Fibroblast of skin of abdomen (primary cell): ENCODE results near the gene AAK1.
"Not testable (repeated sequence)": the region's sequence is repeated elsewhere in the genome, so short reads cannot be mapped to it uniquely, and the experiment has no call there.

Experiments
- DNase-seq: peaks from one replicate; pipeline ENCODE4 v3.0.0-alpha.2; 2013

The AAK1 gene

DNA sequence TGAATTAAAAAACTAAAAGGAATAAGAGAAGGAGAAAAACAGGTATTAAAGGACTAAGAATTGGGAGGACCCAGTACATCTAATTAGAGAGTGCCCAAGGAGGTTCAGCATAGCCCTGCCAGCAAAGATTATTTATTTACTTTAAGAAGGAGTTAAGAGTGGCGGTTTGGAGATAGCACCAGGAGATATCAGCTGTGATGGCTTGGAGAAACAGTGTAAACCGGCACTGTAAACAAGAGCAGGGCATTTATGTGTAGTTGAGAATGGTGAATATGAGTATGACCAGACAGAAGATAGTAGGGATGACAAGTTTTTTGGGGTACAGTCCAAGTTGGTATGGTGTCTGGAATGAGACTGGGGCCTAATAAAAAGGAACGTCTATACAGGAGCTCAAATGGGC, 199.9 kb downstream of the AAK1 start:
- not testable (repeated sequence) for DNase-seq

DNA sequence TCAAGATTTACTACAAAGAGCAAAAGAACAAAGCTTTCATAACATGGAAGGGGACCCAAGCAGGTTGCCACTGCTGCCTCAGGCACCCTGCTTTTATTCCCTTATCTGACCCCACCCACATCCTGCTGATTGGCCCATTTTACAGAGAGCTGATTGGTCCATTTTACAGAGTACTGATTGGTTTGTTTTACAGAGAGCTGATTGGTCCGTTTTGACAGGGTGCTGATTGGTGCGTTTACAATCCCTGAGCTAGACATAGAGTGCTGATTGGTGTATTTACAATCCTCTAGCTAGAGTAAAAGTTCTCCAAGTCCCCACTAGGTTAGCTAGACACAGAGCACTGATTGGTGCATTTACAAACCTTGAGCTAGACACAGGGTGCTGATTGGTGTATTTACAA, 204.0 kb downstream of the AAK1 start:
- not testable (repeated sequence) for DNase-seq

DNA sequence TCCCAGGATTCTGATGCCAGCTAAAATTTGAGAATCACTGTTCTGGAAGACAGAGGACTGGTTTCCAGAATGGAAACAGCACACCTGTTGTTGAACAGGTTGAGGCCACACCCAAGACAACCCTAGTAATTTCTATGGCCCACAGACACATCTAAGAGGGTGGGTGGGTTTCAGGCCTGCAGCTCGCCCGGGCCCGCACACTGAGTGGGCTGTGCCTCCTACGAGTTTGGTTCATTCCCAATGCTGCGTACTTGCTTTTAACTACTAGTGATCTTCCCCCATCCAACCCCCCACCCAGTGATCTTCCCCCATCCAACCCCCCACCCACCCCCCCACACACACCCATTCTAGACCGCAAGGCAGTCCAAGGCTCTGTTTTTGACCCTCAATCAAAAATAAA, 205.0 kb downstream of the AAK1 start:
- no peak for DNase-seq

DNA sequence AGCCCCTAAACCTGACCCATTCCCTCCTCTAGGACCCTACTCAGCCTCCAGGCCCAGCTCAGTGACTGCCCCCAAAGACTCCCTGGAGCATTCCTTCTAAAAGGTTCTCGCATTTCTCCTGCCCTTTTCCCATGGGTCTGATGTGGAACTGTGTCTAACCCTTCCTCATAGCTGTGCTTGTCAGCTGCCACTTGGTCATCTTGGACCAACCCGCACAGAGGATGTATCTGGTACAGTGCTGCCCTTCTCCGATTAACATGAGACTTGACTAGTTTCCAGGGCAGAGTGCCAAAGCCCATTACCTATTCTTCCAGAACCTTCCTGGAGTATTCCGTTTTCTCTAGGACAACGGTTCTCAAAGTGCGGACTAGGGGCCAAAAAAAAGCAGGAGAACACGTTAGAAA, 205.8 kb downstream of the AAK1 start:
- DNase-seq = no peak

DNA sequence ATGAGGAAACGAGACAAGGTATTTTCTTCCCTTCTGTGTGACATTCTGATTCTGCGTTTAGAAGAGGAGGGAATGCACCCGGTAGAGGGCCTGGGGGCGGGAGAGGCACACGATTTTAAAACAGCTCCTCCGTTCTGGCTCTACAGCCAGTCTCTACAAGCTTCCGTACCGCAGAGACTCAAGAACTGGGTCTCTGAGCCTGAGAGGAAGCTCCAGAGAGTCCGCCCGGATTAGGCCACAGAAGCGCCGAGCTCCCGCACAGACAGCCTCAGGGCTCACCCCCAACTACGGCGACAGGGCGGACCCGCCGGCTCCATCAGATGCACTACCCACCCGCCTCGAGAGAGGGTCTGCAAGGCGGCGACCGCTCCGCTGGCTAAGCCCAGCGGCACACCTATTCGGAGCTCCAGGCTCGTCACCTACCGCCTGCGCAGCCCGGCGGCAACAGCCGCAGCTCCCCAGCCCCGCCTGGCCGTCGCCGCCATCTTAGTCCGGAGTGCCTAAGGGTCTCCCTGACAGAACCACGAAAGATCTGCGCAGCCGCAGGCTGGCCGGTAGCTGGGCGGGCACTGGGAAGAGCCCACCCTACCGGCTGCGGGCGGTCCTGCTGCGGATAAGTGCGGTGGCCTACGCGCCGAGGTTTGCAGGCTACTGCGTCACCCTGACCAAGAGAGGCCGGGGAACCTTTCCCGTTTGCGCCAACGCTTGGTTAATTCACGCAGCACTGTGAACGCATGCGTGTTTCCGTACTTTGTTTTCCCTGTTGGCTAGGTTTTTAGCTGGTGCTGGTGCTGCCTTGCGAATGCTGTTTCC, 206.4 kb downstream of the AAK1 start, which contains the start of gene NFU1:
Gene NFU1, minus strand, starts transcription at position 498 of the 813 bp plus-strand sequence. Its CDS starts 13 bp downstream, at position 485.
- DNase-seq = peak; percentile 96

DNA sequence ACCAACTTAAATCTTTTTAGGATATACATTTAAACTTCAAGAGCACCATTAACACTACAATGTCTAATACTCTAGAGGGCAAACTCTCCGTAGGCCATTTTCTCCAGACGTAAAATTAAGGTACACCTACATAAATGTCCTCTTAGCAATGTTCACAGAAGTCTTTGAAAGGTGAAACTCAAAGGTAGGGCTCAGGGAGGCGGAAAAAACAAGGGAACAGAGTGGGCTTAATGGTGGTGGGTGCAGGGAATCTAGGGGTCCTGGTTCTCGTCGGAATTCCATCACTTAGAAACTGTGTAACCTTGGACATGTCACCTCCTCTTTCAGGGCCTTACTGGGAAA, 207.0 kb downstream of the AAK1 start:
- no peak for DNase-seq

DNA sequence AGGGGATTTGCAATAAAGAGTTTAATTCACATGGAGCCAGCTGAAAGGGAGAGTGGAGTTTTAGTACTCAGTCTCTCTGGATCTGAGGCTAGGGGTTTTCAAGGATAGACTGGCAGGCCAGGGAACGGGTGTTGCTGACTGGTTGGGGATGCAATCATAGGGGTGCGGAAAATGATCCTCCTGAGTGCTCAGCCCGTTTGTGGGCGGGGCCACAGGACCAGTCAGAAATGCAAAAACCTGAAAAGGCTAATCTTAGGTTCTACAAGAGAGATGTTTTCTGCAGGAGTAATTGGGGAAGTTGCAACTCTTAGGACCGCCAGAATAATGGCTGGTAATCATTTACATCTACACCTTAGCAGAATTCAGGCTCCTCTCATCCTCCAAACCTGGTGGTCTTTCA, 208.8 kb downstream of the AAK1 start:
- no peak for DNase-seq

DNA sequence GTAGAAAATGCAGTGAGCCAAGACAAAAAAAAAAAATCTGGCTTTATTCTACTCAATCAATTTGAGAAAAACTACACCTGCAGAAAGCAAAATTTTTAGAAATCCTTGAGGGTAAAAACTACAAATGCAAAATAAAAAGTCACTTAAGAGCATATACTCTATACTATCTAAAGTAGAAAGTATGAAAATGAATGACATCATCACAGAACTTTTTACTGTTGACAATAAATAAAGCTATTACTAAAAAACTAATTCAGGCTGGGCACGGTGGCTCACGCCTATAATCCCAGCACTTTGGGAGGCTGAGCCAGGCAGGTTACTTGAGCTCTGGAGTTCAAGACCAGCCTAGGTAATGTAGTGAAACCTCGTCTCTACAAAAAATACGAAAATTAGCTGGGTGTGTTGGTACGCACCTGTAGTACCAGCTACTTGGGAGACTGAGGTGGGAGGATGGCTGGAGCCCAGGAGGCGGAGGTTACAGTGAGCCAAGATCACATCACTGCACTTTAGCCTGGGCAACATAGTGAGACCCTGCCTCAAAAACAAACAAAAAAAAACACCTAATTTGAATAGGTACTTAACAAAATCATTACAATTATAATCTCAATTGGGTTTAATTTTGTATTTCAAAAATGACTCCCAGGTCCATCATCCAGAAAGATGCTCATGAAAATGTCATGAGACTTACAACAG, 213.9 kb downstream of the AAK1 start:
- DNase-seq = no peak

DNA sequence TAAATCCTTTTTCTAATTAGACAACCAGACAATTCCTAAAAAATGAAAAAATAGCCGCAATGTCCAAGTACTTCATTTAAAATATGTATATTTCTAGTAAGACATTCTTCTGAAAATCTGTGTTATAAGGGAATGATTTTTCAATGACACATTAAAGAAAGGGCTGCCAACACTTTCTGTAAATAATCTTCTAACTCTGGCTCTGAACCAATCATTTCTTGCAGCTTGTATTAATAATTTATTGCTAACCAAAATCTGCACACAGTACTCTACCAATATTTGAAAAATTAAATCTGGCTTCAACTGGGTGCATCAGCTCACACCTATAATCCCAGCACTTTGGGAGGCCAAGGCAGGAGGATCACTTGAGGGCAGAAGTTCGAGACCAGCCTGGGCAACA, 214.6 kb downstream of the AAK1 start:
- DNase-seq = no peak

DNA sequence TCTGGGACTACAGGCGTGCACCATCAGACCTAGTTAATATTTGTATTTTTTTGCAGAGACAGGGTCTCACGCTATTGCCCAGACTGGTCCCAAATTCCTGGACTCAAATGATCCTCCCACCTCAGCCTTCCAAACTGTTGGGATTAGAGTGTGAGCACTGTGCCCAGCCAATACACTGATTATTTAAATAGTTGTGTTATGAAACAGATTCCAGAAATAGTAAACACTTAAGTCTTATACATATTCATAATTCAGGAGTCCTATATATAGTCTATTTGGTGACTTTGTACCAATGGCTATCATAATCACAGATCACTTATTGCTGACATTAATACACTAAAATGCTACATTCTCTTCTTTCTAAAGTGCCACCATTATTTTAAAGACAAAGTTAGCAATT, 219.1 kb downstream of the AAK1 start:
- DNase-seq = no peak

DNA sequence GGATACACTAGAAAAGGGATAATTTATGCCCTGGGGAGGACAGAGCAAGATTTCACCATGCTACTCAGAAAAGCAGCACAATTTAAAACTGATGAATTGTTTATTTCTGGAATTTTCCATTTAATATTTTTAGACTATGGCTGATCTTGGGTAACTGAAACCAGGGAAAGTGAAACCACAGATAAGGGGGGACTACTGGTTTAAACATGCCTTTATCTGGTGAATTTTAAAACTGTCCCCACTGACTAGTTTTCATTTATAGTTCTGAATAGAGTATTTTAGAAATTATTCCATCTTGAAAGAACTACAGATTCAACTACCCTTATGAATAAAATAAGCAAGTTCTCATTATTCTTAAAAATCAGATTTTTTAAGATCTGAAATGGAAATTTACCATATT, 221.3 kb downstream of the AAK1 start:
- no peak for DNase-seq

DNA sequence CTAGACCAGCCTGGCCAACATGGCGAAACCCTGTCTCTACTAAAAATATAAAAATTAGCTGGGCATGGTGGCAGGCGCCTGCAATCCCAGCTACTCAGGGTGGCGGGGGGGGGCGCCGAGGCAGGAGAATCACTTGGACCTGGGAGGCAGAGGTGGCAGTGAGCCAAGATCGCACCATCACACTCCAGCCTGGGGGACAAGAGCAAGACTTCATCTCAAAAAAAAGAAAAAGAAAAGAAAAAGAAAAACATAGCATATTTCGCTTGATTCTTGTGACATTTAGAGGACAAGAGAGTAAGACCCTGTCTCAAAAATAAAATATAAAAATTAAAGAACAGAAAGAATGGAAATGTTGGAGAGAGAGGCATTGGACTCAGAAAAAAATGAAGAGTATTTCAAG, 224.4 kb downstream of the AAK1 start:
- not testable (repeated sequence) for DNase-seq

DNA sequence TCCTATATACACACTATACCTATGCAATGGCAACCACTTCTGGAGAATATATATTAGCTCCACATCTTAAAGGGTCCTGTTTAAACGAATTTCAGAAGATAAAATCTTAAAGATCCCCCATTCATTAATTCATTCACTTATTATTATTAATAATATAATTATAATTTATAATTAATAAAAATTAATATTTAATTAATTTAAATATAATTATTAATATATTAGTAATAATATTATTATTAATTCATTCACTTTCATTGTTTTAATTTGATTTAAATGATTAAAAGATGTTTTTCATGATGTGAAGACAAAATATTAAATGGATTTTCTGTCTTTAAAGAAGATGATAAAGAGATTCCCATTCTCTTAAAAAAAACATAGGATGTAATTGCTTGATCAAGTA, 227.4 kb downstream of the AAK1 start:
- DNase-seq = no peak
